Stimulated activated CD4-positive, alpha-beta T cell treated with anti-CD3 and anti-CD28 coated beads, Interleukin-1b, Interleukin-23, amount 100 ng/mL, for 48 hours (primary cell): ENCODE results near the gene EIF4E1B.

Experiments
- DNase-seq: peaks from one replicate; pipeline ENCODE4 v3.0.0-alpha.2; 2020

EIF4E1B gene

GRCh38 chr5:176606875-176607274, 23.6 kb upstream of the EIF4E1B start:
- no peak for DNase-seq

- DNase-seq = no peak
These were observed 22.3 kb upstream of the EIF4E1B start for GRCh38 chr5:176608142-176608705.

GRCh38 chr5:176608937-176609723, 21.3 kb upstream of the EIF4E1B start:
- DNase-seq = peak; percentile 30

GRCh38 chr5:176609724-176610434, 20.6 kb upstream of the EIF4E1B start, which contains the start of gene GPRIN1:
Gene GPRIN1, minus strand, starts transcription at chr5:176610156. Its CDS starts 10,322 bp downstream, at chr5:176599834.
- DNase-seq = peak; percentile 51

- DNase-seq = no peak
These were observed 20.1 kb upstream of the EIF4E1B start for GRCh38 chr5:176610435-176610773.

- peak; percentile 54 for DNase-seq
These were observed 19.0 kb upstream of the EIF4E1B start for GRCh38 chr5:176611435-176611834.

- DNase-seq = no peak
These were observed 18.5 kb upstream of the EIF4E1B start for GRCh38 chr5:176612008-176612407.

- no peak for DNase-seq
These were observed 17.6 kb upstream of the EIF4E1B start for GRCh38 chr5:176612855-176613254.

GRCh38 chr5:176614805-176615478, 15.5 kb upstream of the EIF4E1B start:
- DNase-seq = no peak

GRCh38 chr5:176616511-176616910, 14.0 kb upstream of the EIF4E1B start:
- DNase-seq = no peak

- DNase-seq = no peak
These were observed 11.7 kb upstream of the EIF4E1B start for GRCh38 chr5:176618783-176619182.

GRCh38 chr5:176619203-176619568, 11.3 kb upstream of the EIF4E1B start:
- DNase-seq = peak; percentile 90

GRCh38 chr5:176619569-176620332, 10.7 kb upstream of the EIF4E1B start:
- DNase-seq = no peak

GRCh38 chr5:176620333-176620981, 10.0 kb upstream of the EIF4E1B start:
- DNase-seq = no peak

- DNase-seq = no peak
These were observed 8.8 kb upstream of the EIF4E1B start for GRCh38 chr5:176621661-176622079.

GRCh38 chr5:176624142-176624541, 6.3 kb upstream of the EIF4E1B start:
- DNase-seq = no peak

- DNase-seq = no peak
These were observed 5.5 kb upstream of the EIF4E1B start for GRCh38 chr5:176624938-176625337.

- DNase-seq = no peak
These were observed 5.0 kb upstream of the EIF4E1B start for GRCh38 chr5:176625512-176625911.

GRCh38 chr5:176625966-176626875, 4.3 kb upstream of the EIF4E1B start:
- DNase-seq = no peak

- DNase-seq = no peak
These were observed 3.6 kb upstream of the EIF4E1B start for GRCh38 chr5:176626876-176627236.

GRCh38 chr5:176627582-176627981, 2.9 kb upstream of the EIF4E1B start:
- no peak for DNase-seq
